ENCODE results near the gene SPEF2. TPM values are rescaled to one million over a fixed set of nuclear protein-coding genes. Genes with fewer than 3 reads are reported as not detected.

The SPEF2 gene
- total and polyA plus RNA-seq, 9 of the 15 experiments (the other 6 are each of a cell fraction or from before 2014, with no cell fraction given), result 0.11 to 0.62 (median 0.20) TPM; not detected in 2

DNA sequence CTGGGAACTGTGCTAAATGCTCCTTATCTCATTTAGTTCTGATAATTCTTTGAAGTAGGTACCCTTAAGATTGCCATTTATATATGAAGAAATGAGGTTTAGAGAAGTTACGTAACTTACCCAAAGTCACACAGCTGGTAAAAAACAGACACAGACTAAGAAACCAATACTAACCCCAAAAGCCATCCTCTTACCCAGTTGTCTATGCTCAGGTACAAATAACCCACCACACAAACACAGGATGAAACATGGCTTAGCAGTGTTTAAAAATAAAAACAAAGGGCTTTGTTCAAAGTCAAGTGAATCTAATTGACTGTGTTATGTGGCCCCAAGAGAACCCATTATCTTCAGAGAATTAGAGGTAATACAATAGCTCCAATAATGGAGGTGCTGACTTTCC, 202.0 kb downstream of the SPEF2 start (continued):
- TF ChIP-seq CBX8 (IDR thresholded peaks at IDR 0.05; ENCODE audit: borderline replicate concordance, extremely low read depth, low read depth, low read length, poor library complexity, severe bottlenecking), result no peak

DNA sequence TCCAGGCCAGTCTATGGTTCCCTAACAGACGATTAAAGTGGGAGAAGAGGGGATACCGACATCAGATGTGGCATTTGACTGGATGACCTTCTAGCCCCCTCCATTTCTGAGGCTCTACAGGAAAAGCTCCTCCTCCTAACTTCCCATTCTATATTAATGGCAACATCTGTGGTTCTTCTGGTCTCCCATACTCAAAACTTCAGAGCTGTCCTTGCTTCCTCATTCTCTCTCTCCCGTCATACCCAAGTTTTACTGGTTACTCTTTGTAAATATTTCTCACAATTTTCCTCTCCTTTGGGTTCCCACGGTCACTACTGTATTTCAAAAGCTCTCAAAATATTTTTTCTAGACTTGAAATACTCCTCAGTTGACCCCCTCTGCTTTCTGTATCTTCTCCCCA, 203.1 kb downstream of the SPEF2 start:
- no peak for DNase-seq (ENCODE audit: extremely low read depth in 1 of 4, low spot score in 3 of 4)
- Histone ChIP-seq H3K27ac (ENCODE audit: extremely low read depth, low read depth, low read length) (no peak overlapping the region), H3K4me1 (replicated peaks in 1 of 2; ENCODE audit: control insufficient read depth in 2 of 2, insufficient read depth in 2 of 2, low read length in 2 of 2) (no peaks in the 10 kb centered on the region), H3K9ac (ENCODE audit: insufficient read depth in 1 of 2, low read depth in 2 of 2, low read length in 2 of 2) (no peak overlapping the region), H4K20me1 (replicated peaks; ENCODE audit: control insufficient read depth, insufficient read depth, low read length) (no peaks in the 10 kb centered on the region), H3K4me2 (ENCODE audit: insufficient read depth, low read length) (no peak overlapping the region), H3K9me1 (ENCODE audit: control insufficient read depth, insufficient read depth, low read length) (no peaks in the 10 kb centered on the region), H3K36me3 (ENCODE audit: control insufficient read depth, insufficient read depth, low read length) (no peaks in the 10 kb centered on the region), H2AFZ (ENCODE audit: low read depth, low read length) (no peak overlapping the region), H3K4me3 (no peak overlapping the region), H3K79me2 (ENCODE audit: control insufficient read depth, insufficient read depth, low read length) (no peaks in the 10 kb centered on the region), H3K27me3 (ENCODE audit: control insufficient read depth in 2 of 2, insufficient read depth in 2 of 2, low read length in 2 of 2) (no peaks in the 10 kb centered on the region), H3K9me3 (replicated peaks; ENCODE audit: control insufficient read depth, insufficient read depth, low read depth, low read length) (no peaks in the 10 kb centered on the region)
- BruUV-seq (replicated peaks), result no TSS peak
- intact Hi-C loops (cut with micrococcal nuclease), result no loop called here
- POLR2A ChIA-PET, result no interaction called here
- TF ChIP-seq TAF1 (IDR thresholded peaks at IDR 0.05; ENCODE audit: control insufficient read depth, extremely low read depth, insufficient read depth, low read length, severe bottlenecking) (no peak), PML (IDR thresholded peaks at IDR 0.05; ENCODE audit: low read length) (no peak), HDGF (IDR thresholded peaks at IDR 0.05) (no peak), TEAD1 (CRISPR knock-in tag; IDR thresholded peaks at IDR 0.05) (no peak), BDP1 (IDR thresholded peaks at IDR 0.05; ENCODE audit: insufficient read depth, insufficient read length) (no peak), BHLHE40 (IDR thresholded peaks at IDR 0.05; ENCODE audit: low read length) (no peak), MYNN (IDR thresholded peaks at IDR 0.05) (no peak), MYNN (CRISPR knock-in tag; IDR thresholded peaks at IDR 0.05) (no peak)
- TF ChIP-seq, protein P1, sequence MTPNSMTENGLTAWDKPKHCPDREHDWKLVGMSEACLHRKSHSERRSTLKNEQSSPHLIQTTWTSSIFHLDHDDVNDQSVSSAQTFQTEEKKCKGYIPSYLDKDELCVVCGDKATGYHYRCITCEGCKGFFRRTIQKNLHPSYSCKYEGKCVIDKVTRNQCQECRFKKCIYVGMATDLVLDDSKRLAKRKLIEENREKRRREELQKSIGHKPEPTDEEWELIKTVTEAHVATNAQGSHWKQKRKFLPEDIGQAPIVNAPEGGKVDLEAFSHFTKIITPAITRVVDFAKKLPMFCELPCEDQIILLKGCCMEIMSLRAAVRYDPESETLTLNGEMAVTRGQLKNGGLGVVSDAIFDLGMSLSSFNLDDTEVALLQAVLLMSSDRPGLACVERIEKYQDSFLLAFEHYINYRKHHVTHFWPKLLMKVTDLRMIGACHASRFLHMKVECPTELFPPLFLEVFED (CRISPR knock-in tag; conservative IDR thresholded peaks at IDR 0.05), result no peak
- TF ChIP-seq, protein P2, sequence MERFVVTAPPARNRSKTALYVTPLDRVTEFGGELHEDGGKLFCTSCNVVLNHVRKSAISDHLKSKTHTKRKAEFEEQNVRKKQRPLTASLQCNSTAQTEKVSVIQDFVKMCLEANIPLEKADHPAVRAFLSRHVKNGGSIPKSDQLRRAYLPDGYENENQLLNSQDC (CRISPR knock-in tag; IDR thresholded peaks at IDR 0.05), result no peak
- TF ChIP-seq, protein P3, sequence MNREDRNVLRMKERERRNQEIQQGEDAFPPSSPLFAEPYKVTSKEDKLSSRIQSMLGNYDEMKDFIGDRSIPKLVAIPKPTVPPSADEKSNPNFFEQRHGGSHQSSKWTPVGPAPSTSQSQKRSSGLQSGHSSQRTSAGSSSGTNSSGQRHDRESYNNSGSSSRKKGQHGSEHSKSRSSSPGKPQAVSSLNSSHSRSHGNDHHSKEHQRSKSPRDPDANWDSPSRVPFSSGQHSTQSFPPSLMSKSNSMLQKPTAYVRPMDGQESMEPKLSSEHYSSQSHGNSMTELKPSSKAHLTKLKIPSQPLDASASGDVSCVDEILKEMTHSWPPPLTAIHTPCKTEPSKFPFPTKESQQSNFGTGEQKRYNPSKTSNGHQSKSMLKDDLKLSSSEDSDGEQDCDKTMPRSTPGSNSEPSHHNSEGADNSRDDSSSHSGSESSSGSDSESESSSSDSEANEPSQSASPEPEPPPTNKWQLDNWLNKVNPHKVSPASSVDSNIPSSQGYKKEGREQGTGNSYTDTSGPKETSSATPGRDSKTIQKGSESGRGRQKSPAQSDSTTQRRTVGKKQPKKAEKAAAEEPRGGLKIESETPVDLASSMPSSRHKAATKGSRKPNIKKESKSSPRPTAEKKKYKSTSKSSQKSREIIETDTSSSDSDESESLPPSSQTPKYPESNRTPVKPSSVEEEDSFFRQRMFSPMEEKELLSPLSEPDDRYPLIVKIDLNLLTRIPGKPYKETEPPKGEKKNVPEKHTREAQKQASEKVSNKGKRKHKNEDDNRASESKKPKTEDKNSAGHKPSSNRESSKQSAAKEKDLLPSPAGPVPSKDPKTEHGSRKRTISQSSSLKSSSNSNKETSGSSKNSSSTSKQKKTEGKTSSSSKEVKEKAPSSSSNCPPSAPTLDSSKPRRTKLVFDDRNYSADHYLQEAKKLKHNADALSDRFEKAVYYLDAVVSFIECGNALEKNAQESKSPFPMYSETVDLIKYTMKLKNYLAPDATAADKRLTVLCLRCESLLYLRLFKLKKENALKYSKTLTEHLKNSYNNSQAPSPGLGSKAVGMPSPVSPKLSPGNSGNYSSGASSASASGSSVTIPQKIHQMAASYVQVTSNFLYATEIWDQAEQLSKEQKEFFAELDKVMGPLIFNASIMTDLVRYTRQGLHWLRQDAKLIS (CRISPR knock-in tag; IDR thresholded peaks at IDR 0.05), result no peak
- no peak for FAIRE-seq
- 2% methylated on average over 4 of the region's 4 CpGs for WGBS (ENCODE audit: insufficient coverage, low coverage, missing lambda C conversion rate)
- ATAC-seq, result no peak
- in situ Hi-C loops (cut with MboI), result no loop called here
- CTCF ChIA-PET (ENCODE audit: low intra/inter-chr PET ratio), result no interaction called here
